H9 (cell line): ENCODE data around the gene MAPK11. TPM values are rescaled to one million over a fixed set of nuclear protein-coding genes. Genes with fewer than 3 reads are reported as not detected.

ENCODE experiments used
- DNase-seq: peaks from one replicate; pipeline ENCODE4 v3.0.0-alpha.2; 2017
- H2AFZ ChIP-seq: one replicate; pipeline ENCODE4 v1.6.1; 2013; ENCODE audit warnings: mild to moderate bottlenecking, low read length, control low read depth, moderate library complexity
- H2AK5ac ChIP-seq: 2 replicates; pipeline ENCODE4 v1.6.1; 2013; ENCODE audit warnings: low read length, control low read depth, mixed read lengths; ENCODE audit not compliant: insufficient read length
- H2BK120ac ChIP-seq: one replicate; pipeline ENCODE4 v1.6.1; 2013; ENCODE audit warnings: low read depth, mild to moderate bottlenecking, low read length, control low read depth, inconsistent platforms; ENCODE audit not compliant: poor library complexity, severe bottlenecking
- H2BK12ac ChIP-seq: 2 replicates; pipeline ENCODE4 v1.6.1; 2013; ENCODE audit warnings: low read length, control low read depth, mixed read lengths, low read depth; ENCODE audit not compliant: insufficient read length
- H2BK15ac ChIP-seq: 2 replicates; pipeline ENCODE4 v1.6.1; 2013; ENCODE audit warnings: low read depth, low read length, control low read depth
- H2BK20ac ChIP-seq: one replicate; pipeline ENCODE4 v1.6.1; 2013; ENCODE audit warnings: low read depth, mild to moderate bottlenecking, low read length, control low read depth, inconsistent platforms; ENCODE audit not compliant: poor library complexity, severe bottlenecking
- H2BK5ac ChIP-seq: 2 replicates; pipeline ENCODE4 v1.6.1; 2013; ENCODE audit warnings: low read length, control low read depth, mixed read lengths; ENCODE audit not compliant: insufficient read length
- H3K14ac ChIP-seq: 2 replicates; pipeline ENCODE4 v1.6.1; 2013; ENCODE audit warnings: low read length, control low read depth; ENCODE audit not compliant: insufficient read depth
- H3K18ac ChIP-seq: 2 replicates; pipeline ENCODE4 v1.6.1; 2013; ENCODE audit warnings: low read depth, mild to moderate bottlenecking, mixed read lengths, low read length, control low read depth; ENCODE audit not compliant: insufficient read length
- H3K23ac ChIP-seq: 2 replicates; pipeline ENCODE4 v1.6.1; 2013; ENCODE audit warnings: low read length, control low read depth, mixed read lengths, low read depth; ENCODE audit not compliant: insufficient read length
- H3K23me2 ChIP-seq: 2 replicates; pipeline ENCODE4 v1.6.1; 2013; ENCODE audit warnings: low read depth, mild to moderate bottlenecking, mixed read lengths, low read length, control low read depth; ENCODE audit not compliant: insufficient read length, poor library complexity, severe bottlenecking
- H3K27ac ChIP-seq: 2 replicates; pipeline ENCODE4 v1.5.1; 2013; ENCODE audit warnings: low read length, control low read depth, mixed read lengths, low read depth; ENCODE audit not compliant: insufficient read length
- H3K27me3 ChIP-seq: 2 replicates; pipeline ENCODE4 v1.6.1; 2013; ENCODE audit warnings: low read length, control low read depth, inconsistent platforms; ENCODE audit not compliant: insufficient read depth
- H3K4ac ChIP-seq: 2 replicates; pipeline ENCODE4 v1.6.1; 2013; ENCODE audit warnings: low read depth, mild to moderate bottlenecking, control low read depth, inconsistent platforms, low read length, moderate library complexity
- H3K4me1 ChIP-seq: 2 replicates; pipeline ENCODE4 v1.6.1; 2013; ENCODE audit warnings: low read length, control low read depth, inconsistent platforms; ENCODE audit not compliant: insufficient read depth
- H3K4me2 ChIP-seq: 2 replicates; pipeline ENCODE4 v1.6.1; 2013; ENCODE audit warnings: low read length, control low read depth, mixed read lengths; ENCODE audit not compliant: insufficient read length, insufficient read depth
- H3K56ac ChIP-seq: 2 replicates; pipeline ENCODE4 v1.6.1; 2013; ENCODE audit warnings: low read depth, mild to moderate bottlenecking, mixed read lengths, low read length, control low read depth; ENCODE audit not compliant: insufficient read length
- H3K79me1 ChIP-seq: 2 replicates; pipeline ENCODE4 v1.6.1; 2013; ENCODE audit warnings: low read depth, mild to moderate bottlenecking, moderate library complexity, low read length, control low read depth, inconsistent platforms; ENCODE audit not compliant: insufficient read depth, poor library complexity, severe bottlenecking
- H3K79me2 ChIP-seq: 2 replicates; pipeline ENCODE4 v1.6.1; 2013; ENCODE audit warnings: low read length, control low read depth, inconsistent platforms; ENCODE audit not compliant: insufficient read depth
- H3K9ac ChIP-seq: 2 replicates; pipeline ENCODE4 v1.6.1; 2013; ENCODE audit warnings: low read length, control low read depth, mixed read lengths; ENCODE audit not compliant: insufficient read length; ENCODE audit errors: extremely low read depth
- H3K9me3 ChIP-seq: one replicate; pipeline ENCODE4 v1.6.1; 2013; ENCODE audit warnings: low read depth, low read length, inconsistent platforms; ENCODE audit not compliant: control insufficient read depth
- H3T11ph ChIP-seq: one replicate; pipeline ENCODE4 v1.6.1; 2013; ENCODE audit warnings: mild to moderate bottlenecking, low read length, control low read depth, inconsistent platforms
- H4K20me1 ChIP-seq: one replicate; pipeline ENCODE4 v1.6.1; 2013; ENCODE audit not compliant: control insufficient read depth, insufficient read length, insufficient read depth
- H4K5ac ChIP-seq: 2 replicates; pipeline ENCODE4 v1.6.1; 2013; ENCODE audit warnings: low read depth, mild to moderate bottlenecking, mixed read lengths, low read length, control low read depth; ENCODE audit not compliant: insufficient read length
- H4K8ac ChIP-seq: replicated peaks from 2 replicates; pipeline ENCODE4 v1.6.1; 2013; ENCODE audit warnings: low read length, control low read depth, mixed read lengths, low read depth; ENCODE audit not compliant: insufficient read length
- H4K91ac ChIP-seq: 2 replicates; pipeline ENCODE4 v1.6.1; 2013; ENCODE audit warnings: low read depth, mild to moderate bottlenecking, moderate library complexity, mixed read lengths, low read length, control low read depth; ENCODE audit not compliant: insufficient read length
- H3K27ac Mint-ChIP-seq, 3 experiments: 2 replicates in 2 of 3; 3 replicates in 1 of 3; pipeline ENCODE4 v1.8.0; 2020 to 2021; ENCODE audit warnings: mixed read lengths in 3 of 3, mild to moderate bottlenecking in 1 of 3, moderate library complexity in 1 of 3
- H3K27me3 Mint-ChIP-seq: 2 replicates; pipeline ENCODE4 v1.8.0; 2021; ENCODE audit warnings: low read depth, mild to moderate bottlenecking, moderate library complexity, mixed read lengths
- H3K36me3 Mint-ChIP-seq, 3 experiments: 2 replicates in 2 of 3; 3 replicates in 1 of 3; pipeline ENCODE4 v1.8.0; 2020 to 2021; ENCODE audit warnings: low read depth in 3 of 3, mixed read lengths in 3 of 3; ENCODE audit not compliant: insufficient read depth in 1 of 3
- H3K4me1 Mint-ChIP-seq, 2 experiments: 2 replicates each; pipeline ENCODE4 v1.8.0; 2020; ENCODE audit warnings: mixed read lengths in 2 of 2
- H3K4me3 Mint-ChIP-seq, 2 experiments: 2 replicates in 1 of 2; 3 replicates in 1 of 2; pipeline ENCODE4 v1.8.0; 2020 to 2021; ENCODE audit warnings: mild to moderate bottlenecking in 2 of 2, mixed read lengths in 2 of 2, moderate library complexity in 1 of 2
- H3K9me3 Mint-ChIP-seq, 2 experiments: 2 replicates in 1 of 2; 3 replicates in 1 of 2; pipeline ENCODE4 v1.8.0; 2020; ENCODE audit warnings: mild to moderate bottlenecking in 2 of 2, mixed read lengths in 2 of 2, moderate library complexity in 1 of 2
- WGBS: extraction: QIAGEN DNeasy Blood & Tissue Kit; methylation state at CpG from one replicate; pipeline ENCODE4 v1.1.7; 2013; ENCODE audit warnings: missing lambda C conversion rate, low lambda C conversion rate, mixed read lengths; ENCODE audit not compliant: insufficient read length; ENCODE audit errors: extremely low coverage; 5-methylcytosine and 5-hydroxymethylcytosine counted together
- total RNA-seq: library from RNA; stranded (reverse); gene quantifications from 2 replicates; pipeline ENCODE4 v1.2.1, GENCODE V29; 2021
- TF ChIP-seq, protein P1 (sequence below): fragments of 200-600 bp; sonication (generic); conservative IDR thresholded peaks from 3 replicates; pipeline ENCODE4 v1.8.0; 2021; ENCODE audit warnings: antibody characterized with exemption, mild to moderate bottlenecking

Gene MAPK11
- total RNA-seq, 1 experiment from 2014 or later = 1.5 TPM

DNA sequence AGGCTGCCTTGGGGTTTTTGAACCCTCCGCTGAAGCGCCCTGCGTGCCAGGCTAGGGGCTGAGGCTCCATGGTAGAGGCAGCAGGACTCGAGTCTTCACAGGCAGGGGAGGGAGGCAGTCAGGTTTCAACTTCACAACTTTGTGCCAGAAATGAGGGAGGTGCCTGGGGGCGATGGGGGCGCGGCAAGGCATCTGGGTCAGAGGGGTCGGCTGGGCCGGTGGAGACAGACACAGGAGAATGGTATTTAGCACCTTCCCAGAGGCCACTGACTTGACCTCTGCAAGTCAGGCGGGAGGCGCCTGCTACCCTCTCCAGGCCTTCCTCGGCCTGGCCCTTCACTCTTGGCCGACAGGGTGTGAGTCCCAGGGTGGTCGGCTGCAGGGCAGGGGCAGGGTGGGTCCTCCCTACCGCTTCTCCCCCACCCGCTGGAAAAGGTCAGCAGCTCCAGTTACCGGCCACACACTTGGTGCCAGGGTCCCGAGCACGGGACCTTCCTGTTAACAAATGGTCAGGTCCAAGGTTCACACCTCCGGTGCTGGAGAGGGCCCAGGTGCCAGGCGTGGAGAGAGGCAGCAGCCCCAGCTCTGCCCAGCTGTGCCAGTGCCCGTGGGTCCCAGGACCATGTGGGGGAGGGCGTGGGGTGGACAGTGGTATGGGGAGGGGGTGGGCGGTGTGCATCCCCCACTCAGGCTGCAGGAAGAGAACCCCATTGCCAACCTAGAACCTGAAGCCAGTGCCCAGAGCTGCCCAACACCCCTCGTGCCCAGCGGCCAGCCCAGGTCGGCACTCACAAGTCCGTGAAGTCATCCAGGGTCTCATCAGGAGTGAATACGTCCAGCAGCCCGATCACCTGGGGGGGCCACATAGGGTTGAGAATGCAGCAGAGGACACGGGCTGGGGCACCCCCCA is 12.5 kb downstream of the MAPK11 start:
- H3K27ac Mint-ChIP-seq = no peak overlapping the region
- Histone ChIP-seq H2AK5ac (no peak overlapping the region), H3K9me3 (no peaks in the 10 kb centered on the region), H3K23me2 (peaks cover 8% of the 10 kb centered on the region), H3K27me3 (no peaks in the 10 kb centered on the region), H3K79me1 (no peaks in the 10 kb centered on the region), H2BK5ac (no peak overlapping the region), H4K91ac (no peak overlapping the region), H2BK12ac (no peak overlapping the region), H3K4me1 (no peaks in the 10 kb centered on the region), H2BK20ac (no peak overlapping the region), H3K79me2 (no peaks in the 10 kb centered on the region), H3K56ac (no peak overlapping the region), H4K5ac (no peak overlapping the region), H3K9ac (no peak overlapping the region), H2BK120ac (no peak overlapping the region), H2BK15ac (no peak overlapping the region), H3K23ac (no peak overlapping the region), H2AFZ (no peak overlapping the region), H3K18ac (no peak overlapping the region), H4K20me1 (no peaks in the 10 kb centered on the region), H3T11ph (no peak overlapping the region), H3K27ac (no peak overlapping the region), H3K4ac (no peak overlapping the region), H3K4me2 (no peak overlapping the region), H3K14ac (no peak overlapping the region; the same call in 1 of the 2 replicates), H4K8ac (no peak overlapping the region)
- H3K36me3 Mint-ChIP-seq = peaks cover 0 to 3% (median 0%) of the 10 kb centered on the region in 3 experiments; a peak in 2 of 7 replicates
- H3K9me3 Mint-ChIP-seq = no peaks in the 10 kb centered on the region; a peak in 1 of 5 replicates
- H3K27me3 Mint-ChIP-seq = peaks cover 23% of the 10 kb centered on the region
- peaks cover 6 to 8% of the 10 kb centered on the region in 2 experiments for H3K4me1 Mint-ChIP-seq
- no peak for DNase-seq
- H3K4me3 Mint-ChIP-seq = no peak overlapping the region
- TF ChIP-seq, protein P1, sequence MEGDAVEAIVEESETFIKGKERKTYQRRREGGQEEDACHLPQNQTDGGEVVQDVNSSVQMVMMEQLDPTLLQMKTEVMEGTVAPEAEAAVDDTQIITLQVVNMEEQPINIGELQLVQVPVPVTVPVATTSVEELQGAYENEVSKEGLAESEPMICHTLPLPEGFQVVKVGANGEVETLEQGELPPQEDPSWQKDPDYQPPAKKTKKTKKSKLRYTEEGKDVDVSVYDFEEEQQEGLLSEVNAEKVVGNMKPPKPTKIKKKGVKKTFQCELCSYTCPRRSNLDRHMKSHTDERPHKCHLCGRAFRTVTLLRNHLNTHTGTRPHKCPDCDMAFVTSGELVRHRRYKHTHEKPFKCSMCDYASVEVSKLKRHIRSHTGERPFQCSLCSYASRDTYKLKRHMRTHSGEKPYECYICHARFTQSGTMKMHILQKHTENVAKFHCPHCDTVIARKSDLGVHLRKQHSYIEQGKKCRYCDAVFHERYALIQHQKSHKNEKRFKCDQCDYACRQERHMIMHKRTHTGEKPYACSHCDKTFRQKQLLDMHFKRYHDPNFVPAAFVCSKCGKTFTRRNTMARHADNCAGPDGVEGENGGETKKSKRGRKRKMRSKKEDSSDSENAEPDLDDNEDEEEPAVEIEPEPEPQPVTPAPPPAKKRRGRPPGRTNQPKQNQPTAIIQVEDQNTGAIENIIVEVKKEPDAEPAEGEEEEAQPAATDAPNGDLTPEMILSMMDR = no peak
- WGBS = no CpG with 5 or more reads among the region's 31 CpGs
